OCI-LY7 (cell line): ENCODE data around the gene VEZF1. TPM values are rescaled to one million over a fixed set of nuclear protein-coding genes. Genes with fewer than 3 reads are reported as not detected.

Experiments used
- BruUV-seq: library from RNA; stranded (reverse); fragments of 400-500 nt; replicated peaks from 2 replicates; lab custom pipeline; 2021; lab: Mats Ljungman, UMichigan
- CTCF ChIA-PET: fragments of 300-600 bp; sonication (Branson Sonifier 250); formaldehyde crosslinking; loops from one replicate; lab custom pipeline; 2022; ENCODE audit warnings: antibody characterized with exemption; ENCODE audit not compliant: unreplicated experiment; lab: Charles Lee
- POLR2A ChIA-PET: fragments of 300-600 bp; sonication (Branson Sonifier 250); formaldehyde crosslinking; loops from one replicate; lab custom pipeline; 2022; ENCODE audit warnings: antibody characterized with exemption; lab: Charles Lee
- DNase-seq: peaks from one replicate; pipeline ENCODE4 v3.0.0-alpha.2; 2015; ENCODE audit warnings: low spot score
- H2AFZ ChIP-seq: fragments of 200-600 bp; sonication (generic), shearing (Covaris generic); 2 replicates; pipeline ENCODE4 v1.6.1; 2014; ENCODE audit warnings: mild to moderate bottlenecking, antibody characterized with exemption, low read length, moderate library complexity
- H3K27ac ChIP-seq: fragments of 200-600 bp; sonication (generic); 2 replicates; pipeline ENCODE4 v1.5.1; 2014; ENCODE audit warnings: mixed run types, low read depth, mild to moderate bottlenecking, moderate library complexity, low read length, inconsistent platforms; ENCODE audit not compliant: poor library complexity, severe bottlenecking
- H3K36me3 ChIP-seq: fragments of 200-600 bp; sonication (generic); 2 replicates; pipeline ENCODE4 v1.6.1; 2014; ENCODE audit warnings: mild to moderate bottlenecking, antibody characterized with exemption, low read length, moderate library complexity, mixed read lengths; ENCODE audit not compliant: insufficient read depth
- H3K4me1 ChIP-seq: fragments of 200-600 bp; sonication (generic); 2 replicates; pipeline ENCODE4 v1.5.1; 2014; ENCODE audit warnings: mild to moderate bottlenecking, low read length; ENCODE audit not compliant: insufficient read depth, poor library complexity, severe bottlenecking
- H3K4me2 ChIP-seq: fragments of 200-600 bp; sonication (generic); 2 replicates; pipeline ENCODE4 v1.6.1; 2014; ENCODE audit warnings: mild to moderate bottlenecking, low read length
- H3K4me3 ChIP-seq: fragments of 200-600 bp; sonication (generic); 2 replicates; pipeline ENCODE4 v1.5.1; 2014; ENCODE audit warnings: mild to moderate bottlenecking, low read depth, low read length; ENCODE audit not compliant: poor library complexity, severe bottlenecking
- H3K79me2 ChIP-seq: fragments of 200-600 bp; sonication (generic); 2 replicates; pipeline ENCODE4 v1.6.1; 2016; ENCODE audit warnings: low read depth, mild to moderate bottlenecking, low read length, moderate library complexity, mixed read lengths; ENCODE audit not compliant: insufficient read depth
- H3K9me2 ChIP-seq: fragments of 200-600 bp; sonication (generic); 2 replicates; pipeline ENCODE4 v1.6.1; 2016; ENCODE audit warnings: mild to moderate bottlenecking, low read length, mixed read lengths; ENCODE audit not compliant: insufficient read depth
- H3K9me3 ChIP-seq: fragments of 200-600 bp; sonication (generic); 2 replicates; pipeline ENCODE4 v1.6.1; 2014; ENCODE audit warnings: mild to moderate bottlenecking, mixed run types, low read length, mixed read lengths
- H4K20me1 ChIP-seq: fragments of 200-600 bp; sonication (generic); 2 replicates; pipeline ENCODE4 v1.6.1; 2014; ENCODE audit warnings: mild to moderate bottlenecking, antibody characterized with exemption, low read length, moderate library complexity, mixed read lengths; ENCODE audit not compliant: insufficient read depth
- CTCF ChIP-seq: fragments of 200-600 bp; sonication (generic); conservative IDR thresholded peaks from 2 replicates; pipeline ENCODE4 v1.5.1; 2014; ENCODE audit warnings: mild to moderate bottlenecking, antibody characterized with exemption, low read length, moderate library complexity, mixed read lengths
- EZH2phosphoT487 ChIP-seq: fragments of 200-600 bp; sonication (generic); IDR thresholded peaks from 2 replicates; pipeline ENCODE4 v1.6.1; 2018; ENCODE audit warnings: low read depth, borderline replicate concordance, mild to moderate bottlenecking, mixed run types, antibody characterized with exemption, low read length, moderate library complexity, mixed read lengths
- intact Hi-C: fragments of 100-400 bp; cut with micrococcal nuclease; formaldehyde crosslinking; loops from one replicate; pipeline ENCODE4 v1.10.0; 2022; ENCODE audit not compliant: unreplicated experiment
- total RNA-seq, 2 experiments: library from RNA; depleted of rRNA in 1 of 2; stranded (reverse); fragments of >200 nt in 1 of 2; shearing (Covaris generic) in 1 of 2; gene quantifications; 2 replicates each; pipeline ENCODE4 v1.2.3, GENCODE V29; 2014 to 2022

Gene VEZF1
- total RNA-seq, 2 experiments from 2014 or later, result 22.6 to 35.4 TPM

DNA sequence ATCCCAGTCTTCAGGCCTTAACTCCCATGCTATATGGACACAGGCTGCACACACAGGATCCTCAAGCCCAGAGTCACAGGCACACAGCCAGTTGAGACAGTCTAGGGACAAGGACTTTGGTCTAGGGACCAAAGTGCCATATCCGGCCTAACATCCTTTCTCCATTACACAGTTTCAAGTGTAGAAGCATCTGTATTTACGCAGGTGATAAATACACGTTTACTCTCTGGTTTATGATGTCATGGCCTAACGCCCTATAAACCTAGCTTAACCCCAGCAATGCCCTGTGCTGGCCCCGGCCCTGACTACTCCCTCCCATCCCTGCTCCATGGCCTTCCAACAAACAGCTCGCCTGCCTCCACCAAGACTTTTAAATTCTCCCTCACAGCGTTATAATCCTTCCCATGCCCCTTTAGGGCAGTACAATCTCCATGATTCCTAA lies 50.0 kb downstream of the VEZF1 start:
- H3K36me3 ChIP-seq, result no peaks in the 10 kb centered on the region
- TF ChIP-seq CTCF, result no peak
- TF ChIP-seq EZH2phosphoT487, result no peak
- peaks cover 31% of the 10 kb centered on the region for H3K4me1 ChIP-seq
- H2AFZ ChIP-seq, result no peak overlapping the region
- no TSS peak for BruUV-seq
- H3K4me2 ChIP-seq, result no peak overlapping the region
- POLR2A ChIA-PET, result no interaction called here
- intact Hi-C loops, result loop anchor here (2.0 kb wide), 1 partner anchor 69 kb away; no protein-coding TSS in a partner anchor
- CTCF ChIA-PET, result no interaction called here
- H3K27ac ChIP-seq, result no peak overlapping the region
- no peaks in the 10 kb centered on the region for H3K79me2 ChIP-seq
- H4K20me1 ChIP-seq, result no peaks in the 10 kb centered on the region; the same call in 1 of the 2 replicates
- no peaks in the 10 kb centered on the region for H3K9me2 ChIP-seq
- H3K4me3 ChIP-seq, result no peak overlapping the region
- no peak for DNase-seq
- no peaks in the 10 kb centered on the region for H3K9me3 ChIP-seq

- Histone ChIP-seq H3K36me3 (no peaks in the 10 kb centered on the region), H4K20me1 (no peaks in the 10 kb centered on the region; the same call in 1 of the 2 replicates), H3K9me3 (no peaks in the 10 kb centered on the region), H3K9me2 (no peaks in the 10 kb centered on the region), H3K27ac (no peak overlapping the region), H3K4me2 (no peak overlapping the region), H3K4me1 (peaks cover 31% of the 10 kb centered on the region), H2AFZ (no peak overlapping the region), H3K4me3 (no peak overlapping the region), H3K79me2 (no peaks in the 10 kb centered on the region)
- ChIA-PET POLR2A (no interaction called here), CTCF (no interaction called here)
- intact Hi-C loops, result no loop called here
- BruUV-seq, result no TSS peak
- no peak for DNase-seq
- TF ChIP-seq CTCF (no peak), EZH2phosphoT487 (no peak)
Observed at GRCh38 chr17:57937492-57937891, 50.6 kb downstream of the VEZF1 start.

GRCh38 chr17:57935833-57936807 lies 51.9 kb downstream of the VEZF1 start:
- TF ChIP-seq EZH2phosphoT487 (no peak), CTCF (no peak)
- BruUV-seq, result no TSS peak
- Histone ChIP-seq H3K79me2 (no peaks in the 10 kb centered on the region), H3K4me2 (no peak overlapping the region), H4K20me1 (no peaks in the 10 kb centered on the region; the same call in 1 of the 2 replicates), H3K36me3 (no peaks in the 10 kb centered on the region), H3K9me2 (no peaks in the 10 kb centered on the region), H3K9me3 (no peaks in the 10 kb centered on the region), H3K4me1 (peaks cover 21% of the 10 kb centered on the region), H2AFZ (no peak overlapping the region), H3K4me3 (no peak overlapping the region), H3K27ac (no peak overlapping the region)
- POLR2A ChIA-PET, result interaction anchor here (0.5 to 0.6 kb wide), 2 partner anchors 9 to 822 kb away, joined by 3 read pairs; no protein-coding TSS in a partner anchor
- no peak for DNase-seq
- intact Hi-C loops, result no loop called here
- CTCF ChIA-PET, result no interaction called here
